Activated T-helper 17 cell treated with anti-CD3 and anti-CD28 coated beads, Interleukin-2, amount 50 U/mL, for 72 hours (primary cell): ENCODE measurements around the gene PPARGC1A. TPM values are rescaled to one million over a fixed set of nuclear protein-coding genes. Genes with fewer than 3 reads are reported as not detected.

Experiments
- ATAC-seq: fragments of 150-1000 bp; cut with Tn5 transposase; replicated peaks from 2 replicates; pipeline ENCODE4 v1.10.0; 2021; ENCODE audit warnings: mild to moderate bottlenecking, moderate library complexity
- H3K27ac Mint-ChIP-seq: one replicate; pipeline ENCODE4 v1.8.0; 2022; ENCODE audit warnings: mixed read lengths
- H3K27me3 Mint-ChIP-seq: one replicate; pipeline ENCODE4 v1.8.0; 2022; ENCODE audit warnings: mixed read lengths
- H3K36me3 Mint-ChIP-seq: one replicate; pipeline ENCODE4 v1.8.0; 2022; ENCODE audit warnings: low read depth, mild to moderate bottlenecking, mixed read lengths
- H3K4me1 Mint-ChIP-seq: one replicate; pipeline ENCODE4 v1.8.0; 2022; ENCODE audit warnings: mixed read lengths
- H3K4me3 Mint-ChIP-seq: one replicate; pipeline ENCODE4 v1.8.0; 2022; ENCODE audit warnings: mild to moderate bottlenecking, mixed read lengths
- H3K9me3 Mint-ChIP-seq: one replicate; pipeline ENCODE4 v1.8.0; 2022; ENCODE audit warnings: mixed read lengths
- total RNA-seq, 2 donors: library from RNA; stranded (reverse); gene quantifications; one replicate each; pipeline ENCODE4 v1.2.3, GENCODE V29; 2022

Gene PPARGC1A
- total RNA-seq, 2 donors from 2014 or later: not detected

DNA sequence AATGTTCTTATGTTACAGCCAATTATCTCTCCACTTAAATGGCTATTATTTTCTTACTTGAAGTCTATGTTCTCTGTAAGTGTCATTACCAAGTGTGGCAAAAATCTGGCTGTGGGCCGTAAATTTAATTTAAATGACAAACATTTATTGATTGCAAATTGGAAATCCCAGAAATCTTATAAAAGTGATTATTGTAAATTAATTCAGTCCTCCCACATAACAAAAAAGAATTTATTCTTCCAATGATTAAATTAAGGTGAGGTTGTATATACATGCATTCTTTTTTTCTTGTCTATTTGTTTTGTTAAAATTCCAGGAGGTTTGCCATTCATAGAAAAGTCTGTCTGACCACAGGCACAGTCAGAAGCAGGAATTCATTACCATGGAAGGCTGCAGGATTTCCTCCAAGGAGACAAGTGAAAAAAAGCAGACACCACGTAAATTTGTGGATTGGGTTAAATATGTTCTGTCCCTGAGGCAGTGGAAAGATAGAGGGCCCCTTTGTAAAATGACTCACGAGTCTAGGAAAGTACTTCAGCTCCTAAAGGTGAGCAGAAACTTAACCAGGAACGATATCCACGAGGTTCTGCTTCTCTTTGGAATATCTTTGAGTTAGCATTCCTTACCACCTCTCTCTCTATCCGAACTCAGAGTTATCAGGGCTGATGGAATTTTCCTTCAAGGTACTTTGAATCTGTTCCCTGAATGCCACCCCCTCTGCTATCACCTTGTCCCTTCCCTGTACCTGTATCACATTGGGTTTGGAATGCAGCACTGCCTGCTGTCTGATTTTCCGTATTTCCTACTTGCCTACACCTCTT, 10.7 kb downstream of the PPARGC1A start:
- no peaks in the 10 kb centered on the region for H3K4me1 Mint-ChIP-seq
- H3K9me3 Mint-ChIP-seq: no peaks in the 10 kb centered on the region
- H3K4me3 Mint-ChIP-seq: no peak overlapping the region
- ATAC-seq: no peak
- no peak overlapping the region for H3K27ac Mint-ChIP-seq
- H3K36me3 Mint-ChIP-seq: no peaks in the 10 kb centered on the region
- H3K27me3 Mint-ChIP-seq: no peaks in the 10 kb centered on the region

DNA sequence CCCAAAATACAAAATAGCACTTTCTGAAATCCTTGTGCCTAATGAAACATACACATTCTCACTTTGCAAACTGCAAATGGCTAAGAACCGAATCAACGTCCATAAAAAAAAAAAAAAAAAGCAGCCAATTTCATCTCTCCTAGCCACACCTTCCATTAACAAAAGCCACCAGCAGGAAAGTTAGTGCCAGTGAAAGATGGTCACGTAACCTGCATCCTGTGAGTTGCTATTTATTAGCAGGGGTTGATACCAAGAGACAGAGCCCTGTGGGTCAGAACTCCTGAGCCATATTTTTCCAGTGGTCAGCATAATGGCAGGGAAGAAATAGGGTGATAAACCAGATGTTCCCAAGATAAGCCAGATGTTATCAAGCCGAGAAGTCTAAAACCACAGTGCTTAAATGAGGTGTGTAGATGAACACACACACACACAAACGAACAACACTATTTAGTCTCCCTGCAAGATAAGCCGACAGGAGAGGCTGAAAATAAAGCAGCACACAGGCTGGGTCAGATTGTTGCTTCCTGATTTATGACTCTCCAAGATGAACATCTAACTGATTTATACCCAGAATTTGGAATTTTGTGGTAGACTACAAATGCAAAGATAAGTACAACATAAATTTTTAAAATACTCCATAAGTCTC, 11.5 kb downstream of the PPARGC1A start:
- no peaks in the 10 kb centered on the region for H3K9me3 Mint-ChIP-seq

DNA sequence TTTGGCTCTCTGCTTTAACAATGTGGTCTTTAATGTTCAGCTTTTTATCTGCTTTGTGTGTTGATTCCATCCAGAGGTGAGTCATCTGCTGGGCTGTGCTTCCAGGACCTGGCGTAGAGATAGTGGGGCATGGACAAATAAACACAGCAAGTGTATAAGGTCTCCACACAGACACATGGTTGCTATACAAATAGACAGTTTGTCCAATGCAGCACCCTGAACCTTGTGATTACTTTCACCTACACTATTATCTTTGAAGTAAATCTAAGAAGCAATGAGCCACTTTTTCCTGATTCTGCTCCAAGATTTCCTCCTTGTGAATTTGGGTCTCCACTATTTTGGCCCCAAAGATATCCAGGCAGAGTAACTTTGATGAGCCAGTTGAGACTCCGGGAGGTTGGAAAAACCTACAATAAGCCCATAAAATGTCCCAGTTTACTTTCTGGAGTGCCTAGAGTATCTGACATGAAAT, 12.1 kb downstream of the PPARGC1A start:
- H3K4me3 Mint-ChIP-seq: no peak overlapping the region
- no peak overlapping the region for H3K27ac Mint-ChIP-seq
- no peaks in the 10 kb centered on the region for H3K9me3 Mint-ChIP-seq
- no peaks in the 10 kb centered on the region for H3K36me3 Mint-ChIP-seq
- no peaks in the 10 kb centered on the region for H3K4me1 Mint-ChIP-seq
- no peaks in the 10 kb centered on the region for H3K27me3 Mint-ChIP-seq
- ATAC-seq: no peak

More for the DNA sequence above, 11.5 kb downstream of the PPARGC1A start:
- Mint-ChIP-seq H3K27ac (no peak overlapping the region), H3K36me3 (no peaks in the 10 kb centered on the region), H3K4me1 (no peaks in the 10 kb centered on the region), H3K27me3 (no peaks in the 10 kb centered on the region), H3K4me3 (no peak overlapping the region)
- ATAC-seq: no peak

DNA sequence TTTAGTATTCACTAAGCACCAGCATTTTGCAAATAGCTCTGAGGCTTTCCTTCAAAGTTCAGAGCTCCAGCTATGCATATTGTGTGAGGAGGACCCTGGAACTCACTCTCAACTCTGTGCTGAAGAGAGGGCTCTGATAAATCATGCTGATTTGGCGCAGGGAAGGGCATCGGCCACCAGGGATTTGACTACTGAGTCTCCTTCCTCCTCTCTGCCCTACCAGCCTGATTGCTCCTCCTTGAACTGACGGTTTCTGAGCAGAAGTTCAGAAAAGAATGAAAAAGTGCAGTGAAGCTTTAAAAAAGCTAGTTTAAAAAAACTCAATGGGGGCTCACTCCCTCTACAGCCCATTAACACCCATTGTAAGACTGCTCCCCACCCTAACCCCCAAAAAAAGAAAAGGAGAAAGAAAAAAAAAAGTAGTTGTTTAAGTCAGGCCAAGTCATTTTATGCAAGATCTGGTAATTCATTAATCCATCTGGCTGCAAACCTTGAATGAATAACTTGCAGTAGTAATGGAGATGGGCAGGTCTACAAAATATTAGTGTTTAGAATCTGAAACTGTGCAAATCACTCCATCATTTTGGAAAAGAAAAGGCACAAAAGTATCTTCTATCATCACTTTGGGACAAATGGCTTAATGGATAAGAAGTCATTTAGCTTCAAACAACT, 13.3 kb downstream of the PPARGC1A start:
- no peak for ATAC-seq
- no peak overlapping the region for H3K27ac Mint-ChIP-seq
- H3K9me3 Mint-ChIP-seq: no peaks in the 10 kb centered on the region
- H3K4me1 Mint-ChIP-seq: no peaks in the 10 kb centered on the region
- no peak overlapping the region for H3K4me3 Mint-ChIP-seq
- H3K36me3 Mint-ChIP-seq: no peaks in the 10 kb centered on the region
- no peaks in the 10 kb centered on the region for H3K27me3 Mint-ChIP-seq

DNA sequence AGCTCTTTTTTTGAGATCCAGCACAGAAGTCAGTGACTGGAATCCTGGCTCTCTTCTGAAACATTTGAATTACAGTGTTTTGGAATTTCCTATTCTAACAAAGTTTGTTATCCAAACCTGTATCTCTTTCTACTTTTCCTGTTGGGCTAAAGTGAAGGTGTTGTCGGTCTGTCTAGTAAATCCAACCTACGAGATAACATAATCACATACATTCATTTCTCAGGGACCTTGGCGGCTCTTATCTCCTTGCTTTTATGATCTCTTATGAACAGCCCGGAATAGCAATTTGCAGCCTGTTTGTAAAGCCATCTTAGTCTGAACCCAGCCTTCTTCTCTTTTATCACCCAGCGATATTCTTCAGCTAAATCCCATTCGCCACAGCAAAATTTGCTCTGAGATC, 14.5 kb downstream of the PPARGC1A start:
- ATAC-seq: no peak
- Mint-ChIP-seq H3K27me3 (no peaks in the 10 kb centered on the region), H3K4me1 (no peaks in the 10 kb centered on the region), H3K9me3 (no peaks in the 10 kb centered on the region), H3K27ac (no peak overlapping the region), H3K36me3 (no peaks in the 10 kb centered on the region), H3K4me3 (no peak overlapping the region)

DNA sequence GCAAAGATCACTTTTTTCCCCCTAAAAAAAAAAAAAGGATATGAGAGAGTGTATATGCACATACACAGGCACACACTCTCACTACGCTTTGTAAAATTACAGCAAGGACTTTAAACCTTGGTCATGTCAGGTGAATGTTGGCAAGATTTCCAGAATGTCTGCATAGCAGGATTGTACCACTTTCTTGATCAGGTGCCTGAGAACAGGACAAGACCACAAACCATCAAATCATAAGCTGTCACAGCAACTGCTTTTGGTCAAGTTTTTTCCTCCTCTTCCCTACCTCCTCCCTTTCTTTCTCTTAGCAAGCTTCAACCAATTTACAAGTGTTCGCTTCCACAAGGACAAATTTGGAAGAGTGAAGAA, 15.3 kb downstream of the PPARGC1A start:
- Mint-ChIP-seq H3K27me3 (no peaks in the 10 kb centered on the region), H3K9me3 (no peaks in the 10 kb centered on the region), H3K4me1 (no peaks in the 10 kb centered on the region), H3K27ac (no peak overlapping the region), H3K36me3 (no peaks in the 10 kb centered on the region), H3K4me3 (no peak overlapping the region)
- ATAC-seq: no peak

DNA sequence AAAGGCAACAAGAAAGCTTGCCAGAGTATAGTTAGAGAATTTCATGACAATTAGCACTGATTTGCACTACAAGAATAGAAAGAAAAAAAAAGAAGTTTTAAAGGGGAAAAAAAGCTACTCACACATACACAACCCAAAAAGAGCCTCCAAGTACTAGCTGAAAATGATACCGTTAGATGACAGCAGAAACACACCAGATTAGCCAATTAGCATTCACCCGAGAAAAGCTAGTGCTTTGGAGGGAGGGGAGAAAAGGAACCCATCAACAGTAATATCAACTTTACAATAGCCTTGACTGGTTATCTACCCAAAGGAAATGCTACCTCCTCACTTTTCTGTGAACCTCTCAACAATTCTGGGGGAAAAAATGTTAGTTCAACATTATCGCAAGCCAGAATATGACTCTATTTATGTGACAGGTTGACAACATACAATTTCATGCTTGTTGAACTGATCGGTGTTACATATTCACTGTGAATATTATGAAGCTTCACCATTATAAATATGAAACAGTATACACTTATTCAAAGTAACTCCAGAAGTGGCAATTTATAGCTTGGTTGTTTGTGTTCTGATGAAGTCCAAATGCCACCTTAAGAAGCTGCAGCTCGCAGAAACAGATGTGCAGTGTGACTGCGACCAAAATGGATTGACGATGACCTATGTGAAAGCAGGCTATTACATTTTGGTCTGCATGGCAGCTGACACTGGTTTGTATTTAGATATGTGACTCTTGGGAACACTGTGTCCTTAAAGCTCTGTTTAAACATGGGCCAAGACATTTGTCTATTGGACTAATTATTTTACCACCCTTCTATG, 15.9 kb downstream of the PPARGC1A start:
- no peak overlapping the region for H3K27ac Mint-ChIP-seq
- no peaks in the 10 kb centered on the region for H3K9me3 Mint-ChIP-seq
- no peak overlapping the region for H3K4me3 Mint-ChIP-seq
- no peaks in the 10 kb centered on the region for H3K36me3 Mint-ChIP-seq
- ATAC-seq: no peak
- H3K27me3 Mint-ChIP-seq: no peaks in the 10 kb centered on the region
- H3K4me1 Mint-ChIP-seq: no peaks in the 10 kb centered on the region

DNA sequence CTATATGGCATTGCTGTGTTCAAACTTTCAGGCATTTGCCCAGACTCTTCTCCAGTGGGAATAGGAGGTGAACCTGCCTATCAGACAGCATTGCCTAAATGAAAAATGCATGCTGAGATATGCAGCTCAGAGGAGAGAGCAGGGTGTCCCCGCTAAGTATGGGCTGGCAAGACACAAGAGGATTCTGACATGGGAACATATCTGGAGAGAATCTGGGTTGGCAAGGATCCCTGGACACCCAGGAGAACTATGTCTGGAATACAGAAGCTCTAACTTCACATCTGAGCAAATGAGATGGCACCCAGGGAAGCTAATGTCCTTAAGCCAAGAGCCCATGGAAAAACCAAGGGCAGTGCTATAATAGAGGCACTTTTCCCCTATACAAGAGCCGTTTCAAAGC, 18.4 kb downstream of the PPARGC1A start:
- no peaks in the 10 kb centered on the region for H3K9me3 Mint-ChIP-seq
- no peak for ATAC-seq
- no peak overlapping the region for H3K4me3 Mint-ChIP-seq
- H3K4me1 Mint-ChIP-seq: no peaks in the 10 kb centered on the region
- no peaks in the 10 kb centered on the region for H3K27me3 Mint-ChIP-seq
- H3K36me3 Mint-ChIP-seq: no peaks in the 10 kb centered on the region
- H3K27ac Mint-ChIP-seq: no peak overlapping the region

DNA sequence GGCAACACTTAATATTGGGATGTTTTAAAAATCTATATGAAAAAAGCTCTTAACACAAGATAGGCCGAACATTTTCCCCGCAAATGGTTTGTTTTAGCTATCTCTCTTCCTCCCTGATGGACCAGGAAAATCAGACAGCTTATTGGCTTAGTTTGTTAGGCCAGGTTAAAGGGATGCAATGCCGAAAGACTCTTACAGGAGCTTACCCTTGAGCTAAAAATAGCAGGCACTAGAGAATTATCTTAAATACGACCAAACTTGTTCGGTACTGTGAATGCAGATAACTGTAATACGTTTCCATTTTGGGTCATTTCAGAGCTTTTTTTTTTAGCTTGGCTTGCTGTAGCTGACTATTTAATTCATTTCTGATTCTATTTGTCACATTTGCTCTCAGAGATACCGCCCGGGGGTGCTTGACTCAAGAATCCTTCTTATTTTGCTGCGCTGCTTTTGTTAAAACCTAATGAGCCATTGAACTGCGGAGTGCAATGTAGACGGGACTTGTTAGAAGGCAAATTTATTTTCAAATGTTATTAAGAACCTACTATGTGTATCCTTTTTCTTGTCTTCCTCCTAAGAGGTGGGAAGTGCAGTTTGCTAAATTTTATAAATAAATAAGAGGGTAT, 23.3 kb downstream of the PPARGC1A start:
- no peaks in the 10 kb centered on the region for H3K9me3 Mint-ChIP-seq
- no peak overlapping the region for H3K4me3 Mint-ChIP-seq
- ATAC-seq: no peak
- no peaks in the 10 kb centered on the region for H3K27me3 Mint-ChIP-seq
- no peaks in the 10 kb centered on the region for H3K4me1 Mint-ChIP-seq
- no peaks in the 10 kb centered on the region for H3K36me3 Mint-ChIP-seq
- no peak overlapping the region for H3K27ac Mint-ChIP-seq

DNA sequence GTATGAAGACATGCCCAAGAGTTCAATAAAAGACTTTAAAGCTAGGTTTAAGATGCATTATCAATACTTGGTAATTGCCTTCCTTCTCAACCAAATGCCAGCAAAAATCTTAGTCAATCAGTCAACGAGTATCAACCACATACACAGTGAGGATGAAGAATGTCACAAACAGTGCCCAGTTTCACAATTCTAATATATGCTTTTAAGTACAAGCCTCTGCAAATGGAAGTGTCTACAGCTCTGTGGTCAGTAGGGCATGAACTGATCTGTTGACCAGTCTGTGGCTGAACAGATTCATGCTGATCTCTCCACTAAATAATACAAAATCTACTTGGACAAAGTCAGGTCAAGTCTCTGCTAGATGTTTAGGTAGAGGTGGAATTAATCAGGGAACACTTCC, 27.9 kb downstream of the PPARGC1A start:
- Mint-ChIP-seq H3K4me1 (no peaks in the 10 kb centered on the region), H3K9me3 (no peaks in the 10 kb centered on the region), H3K4me3 (no peak overlapping the region), H3K27me3 (no peaks in the 10 kb centered on the region), H3K36me3 (no peaks in the 10 kb centered on the region), H3K27ac (no peak overlapping the region)
- no peak for ATAC-seq

DNA sequence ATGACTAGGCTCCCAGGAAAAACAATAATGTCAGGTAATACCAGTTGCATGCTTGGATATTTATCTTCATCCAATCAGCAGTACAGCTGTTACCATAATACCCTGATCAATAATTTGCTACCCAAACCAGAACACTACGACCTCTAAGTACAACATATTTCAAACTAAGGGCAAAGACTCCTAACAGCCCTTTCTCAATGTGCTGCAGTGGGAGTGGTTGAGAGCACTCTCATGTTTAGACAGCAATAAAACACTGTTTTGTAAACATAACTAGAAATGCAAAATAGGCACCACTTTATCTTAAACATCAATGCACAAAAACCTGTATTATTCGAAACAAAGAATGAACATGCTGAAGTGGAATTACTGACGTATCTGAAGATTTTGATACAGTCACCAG, 28.9 kb downstream of the PPARGC1A start:
- Mint-ChIP-seq H3K4me3 (no peak overlapping the region), H3K36me3 (no peaks in the 10 kb centered on the region), H3K27ac (no peak overlapping the region), H3K4me1 (no peaks in the 10 kb centered on the region), H3K9me3 (no peaks in the 10 kb centered on the region), H3K27me3 (no peaks in the 10 kb centered on the region)
- ATAC-seq: no peak

DNA sequence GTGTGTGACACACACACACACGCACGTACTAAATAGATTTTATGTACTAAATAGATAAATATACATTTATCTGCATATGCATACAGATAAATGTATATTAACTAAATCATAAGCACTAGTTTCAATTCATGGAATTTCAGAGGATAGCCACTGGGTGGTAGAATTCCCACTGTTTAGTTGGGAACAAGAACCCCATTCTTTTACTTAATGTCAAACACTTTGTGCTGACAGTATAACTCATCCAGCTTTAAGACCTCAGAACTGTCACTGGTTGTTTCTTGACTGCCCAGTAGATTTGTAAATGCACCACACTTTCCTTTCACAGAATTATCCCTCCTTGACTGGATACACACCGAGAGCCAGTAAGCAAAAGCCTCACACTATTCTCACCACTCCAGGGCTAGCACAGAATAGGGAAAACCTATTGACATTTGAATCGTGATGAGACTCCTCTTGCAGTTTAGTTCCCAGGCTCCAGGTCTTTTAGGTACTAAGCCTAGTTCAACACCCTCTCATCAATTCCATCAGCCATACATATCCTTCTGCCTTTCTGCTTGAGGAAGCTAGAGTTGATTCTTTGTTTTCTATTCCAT, 32.4 kb downstream of the PPARGC1A start:
- Mint-ChIP-seq H3K27me3 (no peaks in the 10 kb centered on the region), H3K27ac (no peak overlapping the region), H3K9me3 (no peaks in the 10 kb centered on the region), H3K4me1 (no peaks in the 10 kb centered on the region), H3K36me3 (no peaks in the 10 kb centered on the region), H3K4me3 (no peak overlapping the region)
- ATAC-seq: no peak

DNA sequence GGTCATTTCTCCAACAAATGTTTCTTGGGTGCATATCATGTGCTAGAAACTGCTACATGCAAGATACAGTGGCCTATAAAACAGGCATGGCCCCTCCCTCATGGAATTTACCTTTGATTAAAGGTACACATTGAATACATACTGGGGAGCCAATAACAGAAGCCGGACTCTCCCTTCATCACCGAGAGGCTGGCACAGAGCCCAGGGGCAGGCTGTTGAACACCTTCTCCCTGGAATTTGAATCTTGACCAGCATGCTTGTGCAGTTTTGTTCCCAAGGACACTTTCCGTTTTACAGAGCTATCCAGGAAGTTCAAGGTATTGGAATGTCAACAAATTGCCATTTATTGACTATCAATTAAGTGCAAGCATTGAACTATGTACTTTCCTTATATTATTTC, 33.2 kb downstream of the PPARGC1A start:
- H3K9me3 Mint-ChIP-seq: no peaks in the 10 kb centered on the region
- H3K27ac Mint-ChIP-seq: no peak overlapping the region
- H3K36me3 Mint-ChIP-seq: no peaks in the 10 kb centered on the region
- ATAC-seq: no peak
- no peaks in the 10 kb centered on the region for H3K4me1 Mint-ChIP-seq
- no peaks in the 10 kb centered on the region for H3K27me3 Mint-ChIP-seq
- no peak overlapping the region for H3K4me3 Mint-ChIP-seq
